GM18502 (cell line): ENCODE data around the gene ZNF628.

Experiments
- ATAC-seq: cut with Tn5 transposase; IDR thresholded peaks from one replicate; pipeline ENCODE4 v1.9.1; 2021; ENCODE audit warnings: mild to moderate bottlenecking; ENCODE audit not compliant: unreplicated experiment, poor library complexity

ZNF628 gene

DNA sequence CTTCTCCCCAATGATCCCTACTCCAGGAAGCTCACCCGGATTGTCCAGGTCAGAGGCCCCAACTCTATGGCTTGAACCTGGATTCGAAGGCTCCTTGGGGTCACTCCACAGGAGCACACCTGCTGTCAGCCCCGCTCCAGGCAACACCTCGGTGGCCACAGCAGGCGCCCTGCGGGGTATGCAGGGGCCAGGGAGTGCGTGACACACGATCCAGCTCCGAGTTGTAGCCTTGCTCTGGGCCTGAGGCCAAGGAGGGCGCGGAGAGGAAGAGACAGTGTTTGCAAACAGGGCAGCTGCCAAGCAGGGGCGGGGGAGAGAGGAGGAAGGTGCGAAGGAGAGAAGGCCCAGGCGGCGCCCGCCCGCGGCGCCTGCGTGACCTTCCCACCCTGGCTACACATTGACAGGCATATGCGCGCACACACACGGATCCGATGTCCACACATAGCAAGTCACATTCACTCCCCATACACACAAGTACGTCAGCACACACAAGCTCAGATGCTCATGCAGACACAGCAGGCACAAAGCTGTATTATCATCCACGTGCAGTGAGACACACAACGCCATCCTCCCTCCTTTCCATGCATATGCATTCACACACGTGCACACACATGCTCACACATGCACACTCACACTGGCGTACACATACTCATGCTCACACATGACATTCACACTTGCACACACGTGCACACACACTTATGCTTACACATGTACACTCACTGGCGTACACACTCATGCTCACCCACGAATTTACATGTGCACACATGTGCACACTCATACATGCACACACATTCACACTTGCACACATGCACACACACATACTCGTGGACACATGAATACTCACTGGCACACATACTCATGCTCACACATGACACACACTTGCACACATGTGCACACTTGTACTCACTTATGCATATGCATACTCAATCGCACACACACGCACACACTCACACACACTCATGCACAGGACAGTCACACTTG is 50.1 kb downstream of the ZNF628 start:
- no peak for ATAC-seq

DNA sequence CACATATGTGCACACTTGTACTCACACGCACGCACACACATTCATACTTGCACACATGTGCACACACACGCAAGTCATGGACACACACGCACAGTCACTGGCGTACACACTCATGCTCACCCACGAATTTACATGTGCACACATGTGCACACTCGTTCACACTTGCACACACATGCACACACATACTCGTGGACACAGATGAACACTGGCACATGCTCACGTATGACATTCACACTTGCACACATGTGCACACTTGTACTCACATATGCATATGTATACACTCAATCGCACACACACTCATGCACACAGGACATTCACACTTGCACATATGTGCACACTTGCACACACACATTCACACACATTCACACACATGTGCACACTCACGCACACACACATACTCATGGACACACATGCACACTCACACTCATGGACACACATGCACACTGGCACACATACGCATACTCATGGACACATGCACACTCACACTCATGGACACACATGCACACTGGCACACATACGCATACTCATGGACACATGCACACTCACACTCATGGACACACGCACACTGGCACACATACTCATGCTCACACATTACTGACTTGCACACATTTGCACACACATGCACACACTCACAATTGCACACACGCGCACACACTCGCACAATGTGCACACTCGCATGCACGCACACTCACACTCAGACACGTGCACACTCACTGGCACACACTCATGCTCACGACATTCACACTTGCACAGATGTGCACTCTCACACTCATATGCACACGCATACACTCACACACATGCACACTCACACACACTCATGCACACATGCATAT is 51.0 kb downstream of the ZNF628 start:
- ATAC-seq: no peak

DNA sequence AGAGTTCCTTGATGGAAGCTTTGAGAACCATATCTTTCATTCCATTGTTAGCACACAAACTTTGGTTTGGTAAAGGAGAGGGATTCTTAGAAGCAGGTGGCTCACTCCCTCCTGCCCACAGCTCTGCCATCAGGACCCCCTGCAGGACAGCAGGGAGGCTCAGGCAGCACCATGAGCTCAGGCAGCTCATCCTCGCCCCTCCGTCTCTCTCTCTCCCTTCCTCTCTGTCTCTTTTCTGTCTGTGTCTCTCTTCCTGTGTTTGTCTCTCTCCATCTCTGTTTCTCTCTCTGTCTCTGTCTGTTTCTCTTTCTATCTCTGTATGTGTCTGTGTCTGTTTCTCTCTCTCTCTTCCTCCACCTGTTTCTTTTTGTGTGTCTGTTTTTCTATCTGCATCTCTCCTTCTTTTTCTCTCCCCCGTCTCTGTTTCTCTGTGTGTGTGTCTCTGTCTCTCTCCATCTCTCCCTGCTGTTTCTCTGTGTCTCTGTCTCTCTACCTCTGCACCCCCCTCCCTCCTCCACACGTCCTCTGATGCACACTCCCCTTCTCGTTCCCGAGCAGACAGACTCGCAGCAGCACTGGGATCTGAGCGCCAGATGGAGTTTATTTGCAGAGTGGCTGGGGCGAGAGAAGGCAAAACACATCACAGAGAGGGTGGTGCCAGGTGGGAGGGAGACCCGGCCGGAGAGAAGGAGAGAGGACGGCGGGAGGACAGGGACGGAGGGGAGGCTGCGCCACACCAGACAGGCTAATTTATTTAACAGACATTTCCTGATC is 51.8 kb downstream of the ZNF628 start:
- no peak for ATAC-seq

DNA sequence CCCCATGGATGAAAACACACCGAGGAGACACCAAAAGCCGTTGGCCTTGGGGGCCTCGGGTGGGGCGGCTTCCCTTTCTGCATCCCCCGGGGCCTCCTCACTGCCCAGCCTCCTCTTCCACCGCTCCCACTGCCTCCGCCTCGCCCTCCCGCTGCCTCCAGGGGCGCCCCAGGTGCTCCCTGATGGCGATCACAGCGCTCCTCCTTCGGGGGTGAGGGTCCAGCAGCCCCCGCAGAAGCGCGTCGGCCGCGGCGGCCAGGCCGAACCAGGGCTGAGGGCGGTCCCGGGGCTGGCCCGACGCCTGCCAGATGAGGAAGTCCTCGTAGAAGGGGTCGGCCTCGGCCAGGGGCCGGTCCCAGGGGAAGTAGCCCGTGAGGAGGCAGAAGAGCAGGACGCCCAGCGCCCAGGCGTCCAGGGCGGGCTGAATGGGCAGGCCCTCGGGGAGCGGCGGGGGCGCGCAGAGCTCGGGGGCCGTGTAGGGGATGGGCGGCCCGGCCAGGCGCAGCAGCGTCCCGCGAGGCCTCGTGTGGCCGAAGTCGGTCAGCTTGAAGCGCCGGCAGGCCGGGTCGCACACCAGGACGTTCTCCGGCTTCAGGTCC is 53.3 kb downstream of the ZNF628 start:
- ATAC-seq: no peak

DNA sequence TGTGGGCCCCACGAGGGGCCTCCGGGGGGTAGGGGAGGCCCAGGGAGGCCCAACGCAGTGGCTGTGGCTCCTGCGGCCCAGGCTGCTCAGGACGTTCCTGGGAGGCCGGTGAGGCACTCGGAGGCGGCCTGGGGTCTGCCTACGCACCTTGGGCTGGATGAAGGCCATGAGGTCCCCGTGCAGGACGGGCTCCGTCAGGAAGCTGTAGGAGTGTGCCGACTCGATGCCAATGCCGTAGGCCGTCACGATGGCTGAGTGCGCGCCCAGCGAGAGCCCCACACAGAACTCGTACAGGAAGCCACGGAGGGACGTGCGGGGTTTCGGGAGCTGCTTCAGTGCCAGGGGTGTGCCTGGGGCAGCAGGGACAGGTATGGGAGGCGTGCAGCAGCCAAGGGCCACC is 54.6 kb downstream of the ZNF628 start:
- no peak for ATAC-seq
